Type B pancreatic cell (in vitro differentiated cells): ENCODE measurements around the gene CNTN6. TPM values are rescaled to one million over a fixed set of nuclear protein-coding genes. Genes with fewer than 3 reads are reported as not detected.

Source experiments
- DNase-seq: peaks from one replicate; pipeline ENCODE4 v3.0.0; 2021; ENCODE audit warnings: mixed read lengths; ENCODE audit not compliant: unreplicated experiment; ENCODE audit errors: extremely low spot score
- H3K27ac Mint-ChIP-seq: 2 replicates; pipeline ENCODE4 v1.8.0; 2021; ENCODE audit warnings: mild to moderate bottlenecking, mixed read lengths
- H3K27me3 Mint-ChIP-seq: 2 replicates; pipeline ENCODE4 v1.8.0; 2021; ENCODE audit warnings: mixed read lengths
- H3K36me3 Mint-ChIP-seq: 2 replicates; pipeline ENCODE4 v1.8.0; 2021; ENCODE audit warnings: mixed read lengths
- H3K4me1 Mint-ChIP-seq: one replicate; pipeline ENCODE4 v1.8.0; 2021; ENCODE audit warnings: mixed read lengths; ENCODE audit not compliant: unreplicated experiment
- H3K4me3 Mint-ChIP-seq: 2 replicates; pipeline ENCODE4 v1.8.0; 2021; ENCODE audit warnings: mild to moderate bottlenecking, mixed read lengths
- H3K9me3 Mint-ChIP-seq: 2 replicates; pipeline ENCODE4 v1.8.0; 2021; ENCODE audit warnings: mixed read lengths
- CTCF ChIP-seq: fragments of 200-600 bp; sonication (generic); conservative IDR thresholded peaks from 2 replicates; pipeline ENCODE4 v1.5.0; 2021; ENCODE audit warnings: antibody characterized with exemption, mild to moderate bottlenecking
- total RNA-seq: library from RNA; stranded (reverse); gene quantifications from 2 replicates; pipeline ENCODE4 v1.2.1, GENCODE V29; 2021; ENCODE audit warnings: low replicate concordance

The CNTN6 gene
- total RNA-seq, 1 donor from 2014 or later = 3.3 TPM

GRCh38 chr3:1072041-1072440 lies 20.8 kb upstream of the CNTN6 start:
- TF ChIP-seq CTCF = no peak
- Mint-ChIP-seq H3K27ac (no peak overlapping the region), H3K27me3 (no peaks in the 10 kb centered on the region), H3K4me3 (no peak overlapping the region), H3K9me3 (no peaks in the 10 kb centered on the region), H3K4me1 (no peaks in the 10 kb centered on the region), H3K36me3 (no peaks in the 10 kb centered on the region)
- no peak for DNase-seq

- no peaks in the 10 kb centered on the region for H3K27me3 Mint-ChIP-seq
- H3K27ac Mint-ChIP-seq = no peak overlapping the region
- DNase-seq = no peak
- H3K36me3 Mint-ChIP-seq = no peaks in the 10 kb centered on the region
- peaks cover 4% of the 10 kb centered on the region for H3K9me3 Mint-ChIP-seq
- no peak overlapping the region for H3K4me3 Mint-ChIP-seq
- no peak for TF ChIP-seq CTCF
- peaks cover 6% of the 10 kb centered on the region for H3K4me1 Mint-ChIP-seq
Observed at GRCh38 chr3:1079662-1080061, 13.2 kb upstream of the CNTN6 start.

DNA sequence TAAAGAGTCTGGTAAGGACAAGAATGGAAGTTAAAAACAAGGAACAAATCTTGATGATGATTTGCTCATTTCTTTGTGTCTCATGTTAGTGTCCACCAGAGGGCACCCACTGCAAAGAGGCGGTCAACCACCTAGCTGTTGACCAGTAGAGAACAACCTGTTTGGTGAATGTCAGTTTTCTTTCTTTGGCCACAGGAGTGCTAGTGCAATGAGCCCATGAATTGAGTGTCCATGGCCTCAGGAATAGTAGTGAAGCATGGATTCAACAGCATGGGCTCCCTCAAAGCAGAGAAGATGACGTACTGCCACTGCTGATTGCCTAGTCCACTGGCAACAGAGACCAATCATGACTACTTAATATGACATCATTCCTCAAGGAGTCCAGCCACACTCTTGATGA lies 10.7 kb upstream of the CNTN6 start:
- peak overlapping the region; percentile 32 for H3K27ac Mint-ChIP-seq
- peaks cover 4% of the 10 kb centered on the region for H3K9me3 Mint-ChIP-seq
- no peak overlapping the region for H3K4me3 Mint-ChIP-seq
- no peaks in the 10 kb centered on the region for H3K27me3 Mint-ChIP-seq
- TF ChIP-seq CTCF = peak; percentile 83
- H3K4me1 Mint-ChIP-seq = peaks cover 9% of the 10 kb centered on the region
- no peak for DNase-seq
- no peaks in the 10 kb centered on the region for H3K36me3 Mint-ChIP-seq

- DNase-seq = no peak
- H3K4me3 Mint-ChIP-seq = no peak overlapping the region
- peaks cover 10% of the 10 kb centered on the region for H3K4me1 Mint-ChIP-seq
- TF ChIP-seq CTCF = peak; percentile 57
- H3K27ac Mint-ChIP-seq = no peak overlapping the region
- H3K9me3 Mint-ChIP-seq = peaks cover 2% of the 10 kb centered on the region
- no peaks in the 10 kb centered on the region for H3K36me3 Mint-ChIP-seq
- H3K27me3 Mint-ChIP-seq = no peaks in the 10 kb centered on the region
Observed at GRCh38 chr3:1087066-1087560, 5.7 kb upstream of the CNTN6 start.

GRCh38 chr3:1088503-1088902 lies 4.3 kb upstream of the CNTN6 start:
- H3K4me3 Mint-ChIP-seq = no peak overlapping the region
- H3K9me3 Mint-ChIP-seq = no peaks in the 10 kb centered on the region
- H3K27me3 Mint-ChIP-seq = peaks cover 6% of the 10 kb centered on the region
- no peak overlapping the region for H3K27ac Mint-ChIP-seq
- DNase-seq = no peak
- no peaks in the 10 kb centered on the region for H3K36me3 Mint-ChIP-seq
- TF ChIP-seq CTCF = no peak
- peaks cover 21% of the 10 kb centered on the region for H3K4me1 Mint-ChIP-seq

GRCh38 chr3:1091286-1091685 lies 1.5 kb upstream of the CNTN6 start:
- H3K27ac Mint-ChIP-seq = no peak overlapping the region

More at GRCh38 chr3:1091286-1091685, 1.5 kb upstream of the CNTN6 start:
- peaks cover 3% of the 10 kb centered on the region for H3K36me3 Mint-ChIP-seq
- peaks cover 6% of the 10 kb centered on the region for H3K27me3 Mint-ChIP-seq
- peaks cover 21% of the 10 kb centered on the region for H3K4me1 Mint-ChIP-seq
- H3K9me3 Mint-ChIP-seq = no peaks in the 10 kb centered on the region
- no peak overlapping the region for H3K4me3 Mint-ChIP-seq
- DNase-seq = no peak
- no peak for TF ChIP-seq CTCF
